ENCODE results near the gene GLI2.

DNA sequence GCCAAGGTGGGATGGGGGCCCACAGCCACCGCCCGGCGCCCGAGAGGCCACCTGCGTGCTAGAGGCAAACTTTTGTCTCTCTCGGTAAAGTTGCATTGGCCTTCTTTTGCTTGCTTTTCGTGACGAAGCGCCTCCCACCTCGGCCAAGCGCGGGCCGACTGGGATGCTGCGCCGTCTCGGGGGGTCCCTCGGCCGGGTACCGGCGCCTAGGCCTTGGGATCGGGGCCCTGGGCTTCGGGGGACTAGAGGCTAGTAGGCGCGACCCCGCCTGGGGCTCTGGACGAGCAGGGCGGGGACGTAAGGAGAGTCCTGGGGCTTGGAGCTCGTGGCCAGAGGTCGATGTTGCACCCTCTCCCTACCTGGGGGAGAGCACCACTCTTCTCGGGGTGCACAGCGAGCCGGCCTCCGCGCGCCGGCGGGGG is 545 bp downstream of the GLI2 start:
- TF ChIP-seq, protein P1, sequence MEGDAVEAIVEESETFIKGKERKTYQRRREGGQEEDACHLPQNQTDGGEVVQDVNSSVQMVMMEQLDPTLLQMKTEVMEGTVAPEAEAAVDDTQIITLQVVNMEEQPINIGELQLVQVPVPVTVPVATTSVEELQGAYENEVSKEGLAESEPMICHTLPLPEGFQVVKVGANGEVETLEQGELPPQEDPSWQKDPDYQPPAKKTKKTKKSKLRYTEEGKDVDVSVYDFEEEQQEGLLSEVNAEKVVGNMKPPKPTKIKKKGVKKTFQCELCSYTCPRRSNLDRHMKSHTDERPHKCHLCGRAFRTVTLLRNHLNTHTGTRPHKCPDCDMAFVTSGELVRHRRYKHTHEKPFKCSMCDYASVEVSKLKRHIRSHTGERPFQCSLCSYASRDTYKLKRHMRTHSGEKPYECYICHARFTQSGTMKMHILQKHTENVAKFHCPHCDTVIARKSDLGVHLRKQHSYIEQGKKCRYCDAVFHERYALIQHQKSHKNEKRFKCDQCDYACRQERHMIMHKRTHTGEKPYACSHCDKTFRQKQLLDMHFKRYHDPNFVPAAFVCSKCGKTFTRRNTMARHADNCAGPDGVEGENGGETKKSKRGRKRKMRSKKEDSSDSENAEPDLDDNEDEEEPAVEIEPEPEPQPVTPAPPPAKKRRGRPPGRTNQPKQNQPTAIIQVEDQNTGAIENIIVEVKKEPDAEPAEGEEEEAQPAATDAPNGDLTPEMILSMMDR (tag by site-specific recombination; IDR thresholded peaks at IDR 0.05) = no peak
- TF ChIP-seq ZNF501 (tag by site-specific recombination; IDR thresholded peaks at IDR 0.05) = no peak
- TF ChIP-seq ZNF768 (tag by site-specific recombination; IDR thresholded peaks at IDR 0.05) = no peak
- no peak for TF ChIP-seq ZNF175 (tag by site-specific recombination; IDR thresholded peaks at IDR 0.05)
- TF ChIP-seq, protein P2, sequence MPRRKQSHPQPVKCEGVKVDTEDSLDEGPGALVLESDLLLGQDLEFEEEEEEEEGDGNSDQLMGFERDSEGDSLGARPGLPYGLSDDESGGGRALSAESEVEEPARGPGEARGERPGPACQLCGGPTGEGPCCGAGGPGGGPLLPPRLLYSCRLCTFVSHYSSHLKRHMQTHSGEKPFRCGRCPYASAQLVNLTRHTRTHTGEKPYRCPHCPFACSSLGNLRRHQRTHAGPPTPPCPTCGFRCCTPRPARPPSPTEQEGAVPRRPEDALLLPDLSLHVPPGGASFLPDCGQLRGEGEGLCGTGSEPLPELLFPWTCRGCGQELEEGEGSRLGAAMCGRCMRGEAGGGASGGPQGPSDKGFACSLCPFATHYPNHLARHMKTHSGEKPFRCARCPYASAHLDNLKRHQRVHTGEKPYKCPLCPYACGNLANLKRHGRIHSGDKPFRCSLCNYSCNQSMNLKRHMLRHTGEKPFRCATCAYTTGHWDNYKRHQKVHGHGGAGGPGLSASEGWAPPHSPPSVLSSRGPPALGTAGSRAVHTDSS (tag by site-specific recombination; IDR thresholded peaks at IDR 0.05) = no peak
- no peak for TF ChIP-seq ZNF785 (tag by site-specific recombination; IDR thresholded peaks at IDR 0.05)
- TF ChIP-seq, protein P3, sequence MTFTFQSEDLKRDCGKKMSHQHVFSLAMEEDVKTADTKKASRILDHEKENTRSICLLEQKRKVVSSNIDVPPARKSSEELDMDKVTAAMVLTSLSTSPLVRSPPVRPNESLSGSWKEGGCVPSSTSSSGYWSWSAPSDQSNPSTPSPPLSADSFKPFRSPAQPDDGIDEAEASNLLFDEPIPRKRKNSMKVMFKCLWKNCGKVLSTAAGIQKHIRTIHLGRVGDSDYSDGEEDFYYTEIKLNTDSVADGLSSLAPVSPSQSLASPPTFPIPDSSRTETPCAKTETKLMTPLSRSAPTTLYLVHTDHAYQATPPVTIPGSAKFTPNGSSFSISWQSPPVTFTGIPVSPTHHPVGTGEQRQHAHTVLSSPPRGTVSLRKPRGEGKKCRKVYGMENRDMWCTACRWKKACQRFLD (tag by site-specific recombination; IDR thresholded peaks at IDR 0.05) = no peak
